CD4-positive, alpha-beta T cell treated with Interleukin-12 subunit alpha and Interleukin-12 subunit beta, for 1 hour (primary cell): Measurements from ENCODE around the gene ADGRG6.
"Not testable (repeated sequence)": the region's sequence is repeated elsewhere in the genome, so short reads cannot be mapped to it uniquely, and the experiment has no call there.

Experiments used
- DNase-seq: peaks from one replicate; pipeline ENCODE4 v3.0.0-alpha.2; 2020

Gene ADGRG6

GRCh38 chr6:142414462-142415250 lies 112.8 kb downstream of the ADGRG6 start:
- DNase-seq: no peak

- no peak for DNase-seq
Observed at GRCh38 chr6:142416179-142416578, 114.4 kb downstream of the ADGRG6 start.

GRCh38 chr6:142416686-142417085 lies 114.9 kb downstream of the ADGRG6 start:
- DNase-seq: no peak

GRCh38 chr6:142417331-142417750 lies 115.5 kb downstream of the ADGRG6 start:
- DNase-seq: no peak

- no peak for DNase-seq
Observed at GRCh38 chr6:142419071-142419470, 117.3 kb downstream of the ADGRG6 start.

GRCh38 chr6:142420802-142421201 lies 119.0 kb downstream of the ADGRG6 start:
- no peak for DNase-seq

- no peak for DNase-seq
Observed at GRCh38 chr6:142421285-142422117, 119.7 kb downstream of the ADGRG6 start.

- DNase-seq: not testable (repeated sequence)
Observed at GRCh38 chr6:142426444-142427132, 124.8 kb downstream of the ADGRG6 start.

GRCh38 chr6:142428468-142428867 lies 126.7 kb downstream of the ADGRG6 start:
- not testable (repeated sequence) for DNase-seq

GRCh38 chr6:142429195-142429594 lies 127.4 kb downstream of the ADGRG6 start:
- no peak for DNase-seq

GRCh38 chr6:142433419-142433818 lies 131.6 kb downstream of the ADGRG6 start:
- no peak for DNase-seq

GRCh38 chr6:142438898-142439297 lies 137.1 kb downstream of the ADGRG6 start:
- DNase-seq: no peak

- DNase-seq: no peak
Observed at GRCh38 chr6:142440600-142441293, 138.9 kb downstream of the ADGRG6 start.

GRCh38 chr6:142441716-142442115 lies 139.9 kb downstream of the ADGRG6 start:
- no peak for DNase-seq

- no peak for DNase-seq
Observed at GRCh38 chr6:142443102-142443501, 141.3 kb downstream of the ADGRG6 start.

GRCh38 chr6:142443532-142443931 lies 141.7 kb downstream of the ADGRG6 start:
- DNase-seq: no peak

GRCh38 chr6:142444376-142444775 lies 142.6 kb downstream of the ADGRG6 start:
- no peak for DNase-seq

GRCh38 chr6:142444881-142445301 lies 143.1 kb downstream of the ADGRG6 start:
- no peak for DNase-seq

GRCh38 chr6:142446168-142446567 lies 144.4 kb downstream of the ADGRG6 start:
- DNase-seq: no peak

- no peak for DNase-seq
Observed at GRCh38 chr6:142446576-142446975, 144.8 kb downstream of the ADGRG6 start.

GRCh38 chr6:142448091-142448729 lies 146.4 kb downstream of the ADGRG6 start:
- DNase-seq: no peak

- not testable (repeated sequence) for DNase-seq
Observed at GRCh38 chr6:142450856-142451255, 149.0 kb downstream of the ADGRG6 start.
